Glutamatergic neuron (in vitro differentiated cells): Measurements from ENCODE around the gene COL13A1. TPM values are rescaled to one million over a fixed set of nuclear protein-coding genes. Genes with fewer than 3 reads are reported as not detected.

Source experiments
- DNase-seq: peaks from one replicate; pipeline ENCODE4 v3.0.0; 2022
- H3K27ac Mint-ChIP-seq: one replicate; pipeline ENCODE4 v1.8.0; 2020; ENCODE audit warnings: mild to moderate bottlenecking, mixed read lengths, inconsistent platforms; ENCODE audit not compliant: unreplicated experiment
- H3K27me3 Mint-ChIP-seq: one replicate; pipeline ENCODE4 v1.8.0; 2020; ENCODE audit warnings: mild to moderate bottlenecking, moderate library complexity, mixed read lengths, inconsistent platforms; ENCODE audit not compliant: unreplicated experiment
- H3K36me3 Mint-ChIP-seq: one replicate; pipeline ENCODE4 v1.8.0; 2020; ENCODE audit warnings: mild to moderate bottlenecking, mixed read lengths, inconsistent platforms; ENCODE audit not compliant: unreplicated experiment
- H3K4me1 Mint-ChIP-seq: one replicate; pipeline ENCODE4 v1.8.0; 2020; ENCODE audit warnings: mild to moderate bottlenecking, low read depth, mixed read lengths, inconsistent platforms; ENCODE audit not compliant: unreplicated experiment
- H3K4me3 Mint-ChIP-seq: one replicate; pipeline ENCODE4 v1.8.0; 2020; ENCODE audit warnings: mild to moderate bottlenecking, mixed read lengths, inconsistent platforms; ENCODE audit not compliant: unreplicated experiment
- H3K9me3 Mint-ChIP-seq: one replicate; pipeline ENCODE4 v1.8.0; 2020; ENCODE audit warnings: mild to moderate bottlenecking, moderate library complexity, mixed read lengths, inconsistent platforms; ENCODE audit not compliant: unreplicated experiment
- total RNA-seq: library from RNA; stranded (reverse); fragmentation: NEBNext Ultra II Directional; extraction: Animal tissue kit (Norgen Biotek cat#: 25700); gene quantifications from one replicate; pipeline ENCODE4 v1.2.1, GENCODE V29; 2021; ENCODE audit not compliant: unreplicated experiment
- TF ChIP-seq, protein P1 (sequence below): fragments of 200-600 bp; sonication (generic); IDR thresholded peaks from one replicate; pipeline ENCODE4 v1.5.0; 2021; ENCODE audit not compliant: partially characterized antibody, unreplicated experiment

COL13A1 gene
- total RNA-seq, 1 donor from 2014 or later = 8.5 TPM

DNA sequence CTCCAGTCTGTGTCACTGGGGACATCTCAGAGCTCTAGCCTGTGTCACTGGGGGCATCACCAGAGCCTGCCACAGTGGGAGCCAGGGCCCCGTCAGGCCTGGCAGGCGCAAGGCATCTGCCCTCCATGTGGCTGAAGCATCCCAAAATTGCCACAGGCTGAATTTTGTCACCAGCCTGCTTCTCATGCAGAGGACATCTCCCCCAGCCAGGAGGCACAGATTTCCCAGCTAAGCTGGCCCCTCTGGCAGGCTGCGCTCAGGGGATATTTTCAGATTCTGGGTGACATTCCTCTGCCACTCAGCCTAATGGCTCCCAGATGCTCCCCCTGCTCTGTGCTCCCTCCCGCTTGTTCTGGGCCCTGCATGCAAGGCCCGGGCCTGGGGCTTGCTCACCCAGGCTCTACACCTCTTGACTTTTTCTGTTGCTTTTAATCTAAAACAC, 64.6 kb downstream of the COL13A1 start:
- no peaks in the 10 kb centered on the region for H3K36me3 Mint-ChIP-seq
- H3K27me3 Mint-ChIP-seq = peaks cover 9% of the 10 kb centered on the region
- H3K4me3 Mint-ChIP-seq = peak overlapping the region; percentile 52
- TF ChIP-seq, protein P1, sequence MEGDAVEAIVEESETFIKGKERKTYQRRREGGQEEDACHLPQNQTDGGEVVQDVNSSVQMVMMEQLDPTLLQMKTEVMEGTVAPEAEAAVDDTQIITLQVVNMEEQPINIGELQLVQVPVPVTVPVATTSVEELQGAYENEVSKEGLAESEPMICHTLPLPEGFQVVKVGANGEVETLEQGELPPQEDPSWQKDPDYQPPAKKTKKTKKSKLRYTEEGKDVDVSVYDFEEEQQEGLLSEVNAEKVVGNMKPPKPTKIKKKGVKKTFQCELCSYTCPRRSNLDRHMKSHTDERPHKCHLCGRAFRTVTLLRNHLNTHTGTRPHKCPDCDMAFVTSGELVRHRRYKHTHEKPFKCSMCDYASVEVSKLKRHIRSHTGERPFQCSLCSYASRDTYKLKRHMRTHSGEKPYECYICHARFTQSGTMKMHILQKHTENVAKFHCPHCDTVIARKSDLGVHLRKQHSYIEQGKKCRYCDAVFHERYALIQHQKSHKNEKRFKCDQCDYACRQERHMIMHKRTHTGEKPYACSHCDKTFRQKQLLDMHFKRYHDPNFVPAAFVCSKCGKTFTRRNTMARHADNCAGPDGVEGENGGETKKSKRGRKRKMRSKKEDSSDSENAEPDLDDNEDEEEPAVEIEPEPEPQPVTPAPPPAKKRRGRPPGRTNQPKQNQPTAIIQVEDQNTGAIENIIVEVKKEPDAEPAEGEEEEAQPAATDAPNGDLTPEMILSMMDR = no peak
- H3K27ac Mint-ChIP-seq = peak overlapping the region; percentile 72
- H3K4me1 Mint-ChIP-seq = peaks cover 11% of the 10 kb centered on the region
- no peak for DNase-seq
- peaks cover 1% of the 10 kb centered on the region for H3K9me3 Mint-ChIP-seq

- peak overlapping the region; percentile 52 for H3K4me3 Mint-ChIP-seq
- peaks cover 1% of the 10 kb centered on the region for H3K9me3 Mint-ChIP-seq
- peaks cover 5% of the 10 kb centered on the region for H3K4me1 Mint-ChIP-seq
- peak; percentile 44 for DNase-seq
- H3K27me3 Mint-ChIP-seq = peaks cover 9% of the 10 kb centered on the region
- H3K27ac Mint-ChIP-seq = peak overlapping the region; percentile 72
- TF ChIP-seq, protein P1 = no peak
- no peaks in the 10 kb centered on the region for H3K36me3 Mint-ChIP-seq
Measured at GRCh38 chr10:69866688-69867461, 65.2 kb downstream of the COL13A1 start.

- DNase-seq = no peak
- peaks cover 1% of the 10 kb centered on the region for H3K9me3 Mint-ChIP-seq
- no peaks in the 10 kb centered on the region for H3K36me3 Mint-ChIP-seq
- H3K4me3 Mint-ChIP-seq = no peak overlapping the region
- H3K4me1 Mint-ChIP-seq = peaks cover 5% of the 10 kb centered on the region
- peaks cover 9% of the 10 kb centered on the region for H3K27me3 Mint-ChIP-seq
- no peak overlapping the region for H3K27ac Mint-ChIP-seq
- TF ChIP-seq, protein P1 = no peak
Measured at GRCh38 chr10:69867699-69868558, 66.2 kb downstream of the COL13A1 start.

DNA sequence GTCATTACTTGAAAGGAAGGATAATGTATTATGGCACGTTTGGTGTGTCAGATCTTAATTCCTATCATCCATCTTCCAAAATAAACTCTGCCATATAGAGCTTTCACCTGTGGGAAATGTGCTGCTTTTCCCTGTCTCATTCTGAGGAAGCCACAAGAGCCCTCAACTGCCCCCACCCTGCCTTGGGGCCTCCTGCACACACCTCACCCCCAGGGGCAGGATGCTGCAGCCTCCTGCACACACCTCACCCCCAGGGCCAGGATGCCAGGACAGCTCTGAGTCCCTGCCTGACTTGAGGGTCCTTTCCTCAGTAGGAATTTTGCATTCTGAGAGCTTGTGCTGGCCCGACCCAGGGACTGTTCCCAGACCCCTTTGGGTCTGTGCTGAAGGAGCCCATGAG, 67.1 kb downstream of the COL13A1 start:
- H3K9me3 Mint-ChIP-seq = peaks cover 3% of the 10 kb centered on the region
- H3K4me3 Mint-ChIP-seq = no peak overlapping the region
- H3K4me1 Mint-ChIP-seq = peaks cover 8% of the 10 kb centered on the region
- no peak overlapping the region for H3K27ac Mint-ChIP-seq
- no peaks in the 10 kb centered on the region for H3K36me3 Mint-ChIP-seq
- TF ChIP-seq, protein P1 = no peak
- H3K27me3 Mint-ChIP-seq = peaks cover 13% of the 10 kb centered on the region
- no peak for DNase-seq
